ENCODE data around the gene NEIL3.

- TF ChIP-seq POLR2A (IDR thresholded peaks at IDR 0.05; ENCODE audit: low read depth, low read length) (no peak), CTCF (IDR thresholded peaks at IDR 0.05 in 2 of 3, conservative IDR thresholded peaks at IDR 0.05 in 1 of 3; ENCODE audit: control insufficient read depth in 2 of 3, extremely low read depth in 1 of 3, insufficient read depth in 1 of 3, low read depth in 3 of 3, low read length in 3 of 3) (no peak), MXI1 (IDR thresholded peaks at IDR 0.05; ENCODE audit: low read depth, low read length) (no peak), TCF3 (IDR thresholded peaks at IDR 0.05; ENCODE audit: borderline replicate concordance, insufficient read depth, low read depth, low read length) (no peak), SREBF2 (IDR thresholded peaks at IDR 0.05; ENCODE audit: low read length) (no peak)
Observed at GRCh38 chr4:177384856-177385397, 75.3 kb downstream of the NEIL3 start.
